IPS-18c (cell line): Measurements from ENCODE around the gene ASB8.

Source experiments
- H3K4me3 ChIP-seq: 2 replicates; pipeline ENCODE4 v1.7.0; 2013; ENCODE audit warnings: low read depth, mild to moderate bottlenecking, low read length, moderate library complexity; ENCODE audit not compliant: insufficient read depth
- H3K9me3 ChIP-seq: one replicate; pipeline ENCODE4 v1.6.1; 2013; ENCODE audit warnings: mild to moderate bottlenecking, low read length, moderate library complexity; ENCODE audit not compliant: control insufficient read depth, insufficient read depth

Gene ASB8, protein sequence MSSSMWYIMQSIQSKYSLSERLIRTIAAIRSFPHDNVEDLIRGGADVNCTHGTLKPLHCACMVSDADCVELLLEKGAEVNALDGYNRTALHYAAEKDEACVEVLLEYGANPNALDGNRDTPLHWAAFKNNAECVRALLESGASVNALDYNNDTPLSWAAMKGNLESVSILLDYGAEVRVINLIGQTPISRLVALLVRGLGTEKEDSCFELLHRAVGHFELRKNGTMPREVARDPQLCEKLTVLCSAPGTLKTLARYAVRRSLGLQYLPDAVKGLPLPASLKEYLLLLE

GRCh38 chr12:48157018-48157888 is at the start of gene ASB8:
TSS of gene ASB8 (minus strand) at chr12:48157515. CDS start at chr12:48153496, 4,019 bp downstream.
- no peaks in the 10 kb centered on the region for H3K9me3 ChIP-seq
- peak within 1 kb of the TSS; percentile 66 for H3K4me3 ChIP-seq

DNA sequence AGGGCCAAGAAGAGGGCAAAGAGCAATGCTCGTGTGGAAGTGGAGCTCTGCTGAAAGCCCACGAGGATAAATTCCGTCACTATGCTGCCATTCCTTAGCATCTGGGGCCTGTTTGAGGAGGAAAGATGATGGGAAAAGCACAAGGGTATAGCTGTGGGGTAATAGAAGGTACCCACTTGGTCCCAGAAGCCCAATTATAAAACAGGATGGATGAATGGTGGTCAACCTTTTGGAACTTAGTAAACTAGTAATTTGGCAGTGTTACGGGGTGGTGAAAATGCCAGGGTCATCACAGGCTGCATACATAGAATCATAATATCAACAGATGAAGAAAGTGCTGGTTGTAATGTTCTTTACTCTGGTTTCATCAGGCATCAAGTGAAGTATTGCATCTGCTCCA is 45.9 kb upstream of the ASB8 start, which contains the start of gene OR10AD1:
Gene OR10AD1, minus strand, starts transcription at position 101 of the 400 bp plus-strand sequence. Its CDS starts 0 bp downstream, at position 101.
- Histone ChIP-seq H3K9me3 (no peaks in the 10 kb centered on the region), H3K4me3 (no peak within 1 kb of the TSS)

DNA sequence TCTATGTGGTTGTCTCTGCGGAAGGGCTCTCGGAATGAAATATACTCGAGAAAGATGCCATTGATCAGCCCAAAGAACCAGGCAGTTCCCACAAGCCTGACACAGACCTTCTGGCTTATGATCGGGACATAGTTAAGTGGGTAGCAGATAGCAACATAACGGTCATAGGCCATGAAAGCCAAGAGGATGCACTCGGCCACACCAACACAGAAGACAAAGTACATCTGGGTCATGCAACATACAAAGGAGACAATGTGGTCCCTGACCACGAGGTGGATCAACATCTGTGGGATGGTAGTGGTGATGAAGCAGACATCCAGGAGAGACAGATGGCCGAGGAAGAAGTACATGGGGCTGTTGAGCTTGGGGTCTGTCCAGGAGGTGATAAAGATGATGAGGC is 45.5 kb upstream of the ASB8 start:
- peaks cover under 1% of the 10 kb centered on the region for H3K9me3 ChIP-seq

GRCh38 chr12:48201516-48201915 is 44.2 kb upstream of the ASB8 start:
- no peak overlapping the region for H3K4me3 ChIP-seq
- peaks cover 2% of the 10 kb centered on the region for H3K9me3 ChIP-seq

More for the DNA sequence above, 45.5 kb upstream of the ASB8 start:
- no peak overlapping the region for H3K4me3 ChIP-seq

GRCh38 chr12:48201091-48201490 is 43.8 kb upstream of the ASB8 start:
- no peak overlapping the region for H3K4me3 ChIP-seq
- H3K9me3 ChIP-seq, result peaks cover 2% of the 10 kb centered on the region

GRCh38 chr12:48199774-48200221 is 42.5 kb upstream of the ASB8 start:
- Histone ChIP-seq H3K9me3 (peaks cover 2% of the 10 kb centered on the region), H3K4me3 (no peak overlapping the region)

- peak overlapping the region; percentile 70; the same call in 1 of the 2 replicates for H3K4me3 ChIP-seq
- H3K9me3 ChIP-seq, result peaks cover 2% of the 10 kb centered on the region
Observed at GRCh38 chr12:48198985-48199384, 41.7 kb upstream of the ASB8 start.

GRCh38 chr12:48198672-48198971 is 41.3 kb upstream of the ASB8 start:
- Histone ChIP-seq H3K4me3 (peak overlapping the region; percentile 70), H3K9me3 (peaks cover 2% of the 10 kb centered on the region)

DNA sequence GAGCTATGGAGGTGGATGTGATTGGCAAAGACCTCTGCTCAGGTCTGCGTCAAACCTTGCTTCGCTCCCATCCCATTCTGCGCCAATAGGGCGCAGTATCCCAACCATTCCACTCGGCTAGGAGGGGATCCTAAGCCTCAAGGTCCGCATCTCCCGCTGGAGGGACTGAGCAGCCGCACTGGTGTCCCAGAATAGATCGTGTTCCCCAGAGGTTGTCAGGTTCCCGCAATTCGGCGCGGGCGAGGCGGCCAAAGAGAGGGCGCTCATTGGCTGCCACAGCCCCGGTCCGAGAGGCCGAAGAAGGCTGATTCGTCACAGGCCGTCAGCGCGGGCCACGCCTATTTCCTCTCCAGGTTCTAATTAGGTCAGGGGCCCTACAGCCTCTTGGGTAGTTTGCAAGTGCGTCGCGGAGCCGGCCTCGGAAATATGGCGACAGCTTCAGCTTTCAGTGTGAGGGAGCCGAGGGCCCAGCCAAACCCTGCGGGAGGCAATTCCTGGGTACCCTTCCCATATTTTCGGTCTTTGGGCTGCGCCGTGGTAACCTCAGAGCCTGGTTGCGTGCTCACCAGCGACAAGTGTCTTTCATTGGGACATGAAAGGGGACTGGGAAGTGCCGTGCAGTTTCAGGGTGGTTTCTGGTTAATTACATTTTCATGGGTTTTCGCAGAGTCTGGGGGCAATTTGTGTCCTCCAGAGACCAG is 40.8 kb upstream of the ASB8 start:
- Histone ChIP-seq H3K4me3 (peak overlapping the region; percentile 70), H3K9me3 (peaks cover 2% of the 10 kb centered on the region)

- H3K4me3 ChIP-seq, result peak overlapping the region; percentile 49
- peaks cover 2% of the 10 kb centered on the region for H3K9me3 ChIP-seq
Observed at GRCh38 chr12:48197549-48197970, 40.2 kb upstream of the ASB8 start.

GRCh38 chr12:48194799-48195201 is 37.5 kb upstream of the ASB8 start:
- peaks cover 2% of the 10 kb centered on the region for H3K9me3 ChIP-seq
- H3K4me3 ChIP-seq, result no peak overlapping the region

DNA sequence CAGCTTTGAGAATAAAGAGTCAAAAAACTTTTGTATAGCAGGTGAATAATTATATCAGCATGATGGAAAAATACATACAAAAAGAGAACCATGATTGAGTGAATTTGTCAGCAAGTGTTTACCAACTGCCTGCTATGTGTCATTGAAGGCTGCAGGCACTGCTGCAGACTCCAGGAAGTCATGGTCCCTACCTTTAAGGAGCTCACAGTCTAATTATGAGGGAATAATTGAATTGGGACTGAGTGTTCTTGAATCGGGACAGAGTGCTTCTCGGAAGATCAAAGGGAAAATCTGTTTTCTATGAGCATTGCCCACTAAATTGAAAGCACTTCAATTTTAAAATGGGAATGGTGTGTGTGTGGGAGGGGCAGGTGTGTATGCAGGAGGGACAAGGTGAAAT is 36.3 kb upstream of the ASB8 start:
- peaks cover 2% of the 10 kb centered on the region for H3K9me3 ChIP-seq
- no peak overlapping the region for H3K4me3 ChIP-seq

- Histone ChIP-seq H3K9me3 (peaks cover 2% of the 10 kb centered on the region), H3K4me3 (no peak overlapping the region)
Observed at GRCh38 chr12:48192861-48193260, 35.5 kb upstream of the ASB8 start.

GRCh38 chr12:48191096-48191495 is 33.8 kb upstream of the ASB8 start:
- H3K9me3 ChIP-seq, result no peaks in the 10 kb centered on the region
- no peak overlapping the region for H3K4me3 ChIP-seq

GRCh38 chr12:48189331-48190125 is 32.2 kb upstream of the ASB8 start:
- H3K9me3 ChIP-seq, result no peaks in the 10 kb centered on the region
- no peak overlapping the region for H3K4me3 ChIP-seq

DNA sequence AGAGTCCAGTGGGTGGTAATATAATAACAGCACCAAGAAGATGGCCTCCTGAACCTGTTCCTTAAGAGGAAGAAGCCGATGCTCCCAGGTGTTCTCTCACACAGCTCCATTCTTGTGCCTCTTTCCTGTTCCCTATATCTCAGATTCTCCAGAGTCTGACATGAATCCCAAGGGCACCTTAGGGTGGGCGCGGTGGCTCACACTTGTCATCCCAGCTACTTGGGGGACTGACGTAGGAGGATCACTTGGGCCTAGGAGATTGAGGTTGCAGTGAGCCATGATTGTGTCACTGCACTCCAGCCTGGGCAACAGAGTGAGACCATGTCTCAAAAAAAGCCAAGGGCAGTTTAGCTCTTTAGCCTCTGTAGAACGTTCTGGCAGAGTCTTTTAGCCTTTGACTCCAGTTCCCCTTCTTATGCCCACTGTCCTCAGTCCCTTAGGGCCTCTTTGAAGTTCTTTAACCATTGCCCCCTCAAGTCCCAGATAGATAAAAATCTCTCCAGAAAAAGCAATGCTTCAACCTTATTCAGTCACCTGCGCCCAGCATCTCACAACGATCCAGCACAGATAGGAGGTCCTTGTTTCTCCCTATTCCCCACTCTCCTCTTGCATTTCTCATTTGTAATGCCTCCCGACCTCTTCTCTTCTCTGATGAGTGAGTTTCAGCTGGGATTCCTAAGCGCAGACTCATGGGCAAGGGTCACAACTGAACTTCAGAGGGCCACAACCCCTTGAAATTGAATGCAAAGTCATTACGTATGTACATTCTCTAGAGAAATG is 30.8 kb upstream of the ASB8 start:
- H3K9me3 ChIP-seq, result no peaks in the 10 kb centered on the region

More for the DNA sequence above, 30.8 kb upstream of the ASB8 start:
- H3K4me3 ChIP-seq, result no peak overlapping the region
